Activated CD8-positive, alpha-beta T cell treated with anti-CD3 and anti-CD28 coated beads for 36 hours (primary cell): ENCODE data around the gene CCDC51. TPM values are rescaled to one million over a fixed set of nuclear protein-coding genes. Genes with fewer than 3 reads are reported as not detected.

Experiments
- ATAC-seq: fragments of 200-7000 bp; cut with Tn5 transposase; one replicate; pipeline ENCODE4 v1.10.0; 2021; ENCODE audit warnings: mild to moderate bottlenecking, moderate library complexity
- CTCF ChIA-PET: fragments of 350-600 bp; sonication (Branson Sonifier 250); formaldehyde crosslinking; loops from one replicate; lab custom pipeline; 2021; ENCODE audit warnings: antibody characterized with exemption; lab: Charles Lee
- POLR2A ChIA-PET: fragments of 350-600 bp; sonication (Branson Sonifier 250); formaldehyde crosslinking; loops from one replicate; lab custom pipeline; 2021; ENCODE audit warnings: antibody characterized with exemption; lab: Charles Lee
- DNase-seq: peaks from one replicate; pipeline ENCODE4 v3.0.0-alpha.2; 2020
- H3K27ac Mint-ChIP-seq: one replicate; pipeline ENCODE4 v1.8.0; 2021; ENCODE audit warnings: mild to moderate bottlenecking, mixed read lengths
- H3K27me3 Mint-ChIP-seq: one replicate; pipeline ENCODE4 v1.8.0; 2021; ENCODE audit warnings: mixed read lengths
- H3K36me3 Mint-ChIP-seq: one replicate; pipeline ENCODE4 v1.8.0; 2021; ENCODE audit warnings: low read depth, mixed read lengths
- H3K4me1 Mint-ChIP-seq: one replicate; pipeline ENCODE4 v1.8.0; 2021; ENCODE audit warnings: low read depth, mixed read lengths
- H3K4me3 Mint-ChIP-seq: one replicate; pipeline ENCODE4 v1.8.0; 2021; ENCODE audit warnings: mild to moderate bottlenecking, moderate library complexity, mixed read lengths
- H3K9me3 Mint-ChIP-seq: one replicate; pipeline ENCODE4 v1.8.0; 2021; ENCODE audit warnings: mixed read lengths
- intact Hi-C: fragments of 100-400 bp; cut with micrococcal nuclease; formaldehyde crosslinking; loops from one replicate; pipeline ENCODE4 v1.10.0; 2022
- total RNA-seq, 2 experiments: library from RNA; stranded (reverse); gene quantifications; one replicate each; pipeline ENCODE4 v1.2.3, GENCODE V29; 2021
- TF ChIP-seq, protein P1 (sequence below): fragments of 200-600 bp; IDR thresholded peaks from one replicate; pipeline ENCODE4 v1.8.0; 2022; ENCODE audit warnings: antibody characterized with exemption, mild to moderate bottlenecking

The CCDC51 gene
- total RNA-seq, 2 experiments from 2014 or later: 25.3 to 28.3 TPM

GRCh38 chr3:48398701-48399386, 41.1 kb downstream of the CCDC51 start:
- no peak for DNase-seq

GRCh38 chr3:48397767-48398681, 41.9 kb downstream of the CCDC51 start:
- no peak for DNase-seq

More at GRCh38 chr3:48398701-48399386, 41.1 kb downstream of the CCDC51 start:
- H3K4me3 Mint-ChIP-seq: no peak overlapping the region
- peaks cover 4% of the 10 kb centered on the region for H3K27me3 Mint-ChIP-seq
- ATAC-seq: no peak
- H3K9me3 Mint-ChIP-seq: no peaks in the 10 kb centered on the region
- H3K4me1 Mint-ChIP-seq: no peaks in the 10 kb centered on the region
- TF ChIP-seq, protein P1, sequence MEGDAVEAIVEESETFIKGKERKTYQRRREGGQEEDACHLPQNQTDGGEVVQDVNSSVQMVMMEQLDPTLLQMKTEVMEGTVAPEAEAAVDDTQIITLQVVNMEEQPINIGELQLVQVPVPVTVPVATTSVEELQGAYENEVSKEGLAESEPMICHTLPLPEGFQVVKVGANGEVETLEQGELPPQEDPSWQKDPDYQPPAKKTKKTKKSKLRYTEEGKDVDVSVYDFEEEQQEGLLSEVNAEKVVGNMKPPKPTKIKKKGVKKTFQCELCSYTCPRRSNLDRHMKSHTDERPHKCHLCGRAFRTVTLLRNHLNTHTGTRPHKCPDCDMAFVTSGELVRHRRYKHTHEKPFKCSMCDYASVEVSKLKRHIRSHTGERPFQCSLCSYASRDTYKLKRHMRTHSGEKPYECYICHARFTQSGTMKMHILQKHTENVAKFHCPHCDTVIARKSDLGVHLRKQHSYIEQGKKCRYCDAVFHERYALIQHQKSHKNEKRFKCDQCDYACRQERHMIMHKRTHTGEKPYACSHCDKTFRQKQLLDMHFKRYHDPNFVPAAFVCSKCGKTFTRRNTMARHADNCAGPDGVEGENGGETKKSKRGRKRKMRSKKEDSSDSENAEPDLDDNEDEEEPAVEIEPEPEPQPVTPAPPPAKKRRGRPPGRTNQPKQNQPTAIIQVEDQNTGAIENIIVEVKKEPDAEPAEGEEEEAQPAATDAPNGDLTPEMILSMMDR: no peak
- no peak overlapping the region for H3K27ac Mint-ChIP-seq
- intact Hi-C loops: loop anchor here (10.0 kb wide), 1 partner anchor 124 kb away; no protein-coding TSS in a partner anchor
- POLR2A ChIA-PET: no interaction called here
- no peaks in the 10 kb centered on the region for H3K36me3 Mint-ChIP-seq
- CTCF ChIA-PET: interaction anchor here (2.6 to 12.8 kb wide), 7 partner anchors 36 to 150 kb away, joined by 11 to 312 read pairs (median 19); no protein-coding TSS in a partner anchor

GRCh38 chr3:48395714-48396113, 44.2 kb downstream of the CCDC51 start:
- intact Hi-C loops: loop anchor here (10.0 kb wide), 1 partner anchor 121 kb away; no protein-coding TSS in a partner anchor
- no peaks in the 10 kb centered on the region for H3K9me3 Mint-ChIP-seq
- H3K27ac Mint-ChIP-seq: no peak overlapping the region

More at GRCh38 chr3:48397767-48398681, 41.9 kb downstream of the CCDC51 start:
- no peak for ATAC-seq
- CTCF ChIA-PET: interaction anchor here (3.5 to 12.8 kb wide), 3 partner anchors 37 to 126 kb away, joined by 11 to 312 read pairs (median 31); no protein-coding TSS in a partner anchor
- Mint-ChIP-seq H3K9me3 (no peaks in the 10 kb centered on the region), H3K4me1 (no peaks in the 10 kb centered on the region), H3K36me3 (no peaks in the 10 kb centered on the region), H3K27me3 (peaks cover 6% of the 10 kb centered on the region), H3K27ac (no peak overlapping the region), H3K4me3 (no peak overlapping the region)
- POLR2A ChIA-PET: no interaction called here
- intact Hi-C loops: loop anchor here (10.0 kb wide), 1 partner anchor 123 kb away; no protein-coding TSS in a partner anchor
- TF ChIP-seq, protein P1: no peak

GRCh38 chr3:48394391-48394790, 45.5 kb downstream of the CCDC51 start:
- TF ChIP-seq, protein P1: no peak
- ATAC-seq: peak; percentile 55
- Mint-ChIP-seq H3K27ac (no peak overlapping the region), H3K4me1 (no peaks in the 10 kb centered on the region), H3K36me3 (no peaks in the 10 kb centered on the region), H3K4me3 (no peak overlapping the region), H3K27me3 (peaks cover 6% of the 10 kb centered on the region), H3K9me3 (no peaks in the 10 kb centered on the region)
- CTCF ChIA-PET: interaction anchor here (4.2 kb wide), 1 partner anchor 42 kb away, joined by 26 read pairs; no protein-coding TSS in a partner anchor
- intact Hi-C loops: loop anchor here (10.0 kb wide), 1 partner anchor 120 kb away; no protein-coding TSS in a partner anchor
- POLR2A ChIA-PET: no interaction called here
- no peak for DNase-seq

More at GRCh38 chr3:48395714-48396113, 44.2 kb downstream of the CCDC51 start:
- no peak for ATAC-seq
- TF ChIP-seq, protein P1: no peak
- no peak for DNase-seq
- Mint-ChIP-seq H3K27me3 (peaks cover 8% of the 10 kb centered on the region), H3K4me1 (no peaks in the 10 kb centered on the region), H3K36me3 (no peaks in the 10 kb centered on the region), H3K4me3 (no peak overlapping the region)
- ChIA-PET POLR2A (no interaction called here), CTCF (interaction anchor here (4.2 kb wide), 1 partner anchor 41 kb away, joined by 26 read pairs; no protein-coding TSS in a partner anchor)
